Measurements from ENCODE around the gene GRB7.

- TF ChIP-seq TAF1 (IDR thresholded peaks at IDR 0.05; ENCODE audit: borderline replicate concordance, low read depth, low read length) (no peak), POLR2AphosphoS5 (IDR thresholded peaks at IDR 0.05; ENCODE audit: low read depth, low read length) (no peak), POLR2A (IDR thresholded peaks at IDR 0.05; ENCODE audit: low read depth, low read length) (no peak)
These were observed 13.0 kb upstream of the GRB7 start for GRCh38 chr17:39724731-39725130.
